ENCODE data around the gene CAMTA1. TPM values are rescaled to one million over a fixed set of nuclear protein-coding genes. Genes with fewer than 3 reads are reported as not detected.

CAMTA1 gene
- total RNA-seq, 1 experiment from 2014 or later: 102 TPM

DNA sequence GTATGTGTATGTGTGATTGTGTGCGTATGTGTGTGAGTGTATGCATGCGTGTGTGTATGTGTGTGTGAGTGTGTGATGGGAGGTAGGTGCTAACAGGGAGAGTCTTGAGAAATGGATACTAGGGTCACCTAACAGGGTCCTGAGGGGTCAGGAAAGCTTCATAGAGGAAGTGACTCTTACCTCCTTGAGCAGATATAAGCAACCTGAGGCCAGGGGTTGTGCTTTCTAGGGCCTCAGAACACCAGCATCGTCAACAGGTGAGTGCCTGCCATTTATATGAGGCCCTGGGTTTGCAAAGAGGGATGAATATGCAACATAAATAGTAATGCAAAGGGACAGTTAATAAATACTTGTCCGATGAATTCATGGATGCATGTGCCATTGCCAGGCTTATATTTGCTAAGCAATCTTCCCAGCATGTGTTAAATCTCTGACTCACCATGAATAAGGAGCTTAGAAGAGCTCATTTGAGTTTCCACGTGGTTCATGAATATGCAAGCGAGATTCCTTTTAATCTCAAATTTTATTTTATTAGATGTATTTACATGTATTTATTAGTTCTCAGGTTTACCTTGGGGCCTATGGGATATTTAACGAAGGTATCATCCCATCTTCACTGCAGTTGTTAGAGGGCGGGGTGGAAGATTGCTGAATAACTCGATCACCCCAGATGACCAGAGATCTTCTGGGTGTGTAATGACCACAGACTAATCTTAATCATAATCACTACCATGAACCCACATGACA, 438.3 kb downstream of the CAMTA1 start:
- in situ Hi-C loops (cut with HindIII; ENCODE audit: low pct_unique_long_range_greater_than_20kb, low sequenced_read_pairs): no loop called here
- peak; percentile 15 for DNase-seq (ENCODE audit: low read depth)

- in situ Hi-C loops (cut with HindIII; ENCODE audit: low pct_unique_long_range_greater_than_20kb, low sequenced_read_pairs): no loop called here
- DNase-seq (ENCODE audit: low read depth): no peak
Observed at GRCh38 chr1:7224081-7224534, 438.9 kb downstream of the CAMTA1 start.

DNA sequence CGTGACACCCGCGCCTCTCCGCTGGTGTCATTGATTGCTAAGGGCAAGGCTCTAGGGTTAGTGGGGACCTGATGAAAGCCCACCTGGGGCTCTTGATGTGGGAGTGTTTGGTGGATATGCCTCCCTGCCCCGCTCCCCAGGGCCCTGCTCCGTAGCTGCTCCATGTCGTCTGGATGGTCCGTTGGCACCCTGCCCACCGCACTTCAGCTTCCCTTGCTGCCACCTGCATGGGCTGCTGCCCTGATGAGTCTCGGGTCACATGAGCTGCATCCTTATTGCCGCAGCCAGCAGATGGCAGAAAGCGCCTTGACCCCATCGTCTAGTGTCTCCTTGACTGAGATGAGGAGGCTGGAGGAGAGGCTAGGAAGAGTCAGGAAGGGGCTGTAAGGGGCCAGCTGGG, 439.4 kb downstream of the CAMTA1 start:
- in situ Hi-C loops (cut with HindIII; ENCODE audit: low pct_unique_long_range_greater_than_20kb, low sequenced_read_pairs): no loop called here
- DNase-seq (ENCODE audit: low read depth): no peak

- in situ Hi-C loops (cut with HindIII; ENCODE audit: low pct_unique_long_range_greater_than_20kb, low sequenced_read_pairs): no loop called here
- DNase-seq (ENCODE audit: low read depth): no peak
Observed at GRCh38 chr1:7225711-7226505, 440.7 kb downstream of the CAMTA1 start.

GRCh38 chr1:7227654-7228053, 442.4 kb downstream of the CAMTA1 start:
- DNase-seq (ENCODE audit: low read depth): no peak
- in situ Hi-C loops (cut with HindIII; ENCODE audit: low pct_unique_long_range_greater_than_20kb, low sequenced_read_pairs): no loop called here

DNA sequence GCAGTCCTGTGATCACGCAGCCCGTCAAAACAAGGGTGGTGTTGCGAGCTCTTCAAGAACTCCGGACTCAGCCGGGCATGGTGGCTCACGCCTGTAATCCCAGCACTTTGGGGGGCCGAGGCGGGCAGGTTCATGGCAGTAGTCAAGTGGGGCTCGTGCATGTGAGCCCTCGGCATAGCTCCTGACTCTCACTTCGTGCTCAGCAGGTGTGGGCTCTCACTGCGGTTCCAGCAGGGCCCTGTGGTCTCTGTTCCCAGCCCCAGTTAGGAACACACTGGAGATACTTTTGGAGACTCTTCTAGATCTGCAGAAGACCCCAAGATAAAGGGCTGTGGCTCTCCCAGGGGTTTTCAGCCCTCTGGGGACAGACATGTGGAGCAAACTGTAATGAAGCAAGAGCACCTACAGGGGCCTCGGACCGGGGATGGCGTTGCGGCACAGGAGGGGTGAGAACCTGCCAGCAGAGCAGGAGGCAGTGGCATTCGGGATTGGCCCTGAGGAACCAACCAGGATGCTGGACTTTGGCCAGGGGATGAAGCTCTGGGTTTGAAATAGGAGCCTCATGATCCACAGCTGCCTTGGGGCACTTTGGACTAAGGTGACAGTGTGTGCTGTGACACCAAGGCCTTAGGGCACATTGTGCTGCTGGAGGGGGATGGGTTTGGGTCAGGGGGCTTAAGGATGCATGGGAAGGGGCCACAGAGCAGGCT, 443.2 kb downstream of the CAMTA1 start:
- in situ Hi-C loops (cut with HindIII; ENCODE audit: low pct_unique_long_range_greater_than_20kb, low sequenced_read_pairs): no loop called here

GRCh38 chr1:7229186-7229585, 443.9 kb downstream of the CAMTA1 start:
- DNase-seq (ENCODE audit: low read depth): no peak
- in situ Hi-C loops (cut with HindIII; ENCODE audit: low pct_unique_long_range_greater_than_20kb, low sequenced_read_pairs): no loop called here

More for the DNA sequence above, 443.2 kb downstream of the CAMTA1 start:
- no peak for DNase-seq (ENCODE audit: low read depth)

- in situ Hi-C loops (cut with HindIII; ENCODE audit: low pct_unique_long_range_greater_than_20kb, low sequenced_read_pairs): no loop called here
- DNase-seq (ENCODE audit: low read depth): no peak
Observed at GRCh38 chr1:7229696-7230631, 444.7 kb downstream of the CAMTA1 start.

DNA sequence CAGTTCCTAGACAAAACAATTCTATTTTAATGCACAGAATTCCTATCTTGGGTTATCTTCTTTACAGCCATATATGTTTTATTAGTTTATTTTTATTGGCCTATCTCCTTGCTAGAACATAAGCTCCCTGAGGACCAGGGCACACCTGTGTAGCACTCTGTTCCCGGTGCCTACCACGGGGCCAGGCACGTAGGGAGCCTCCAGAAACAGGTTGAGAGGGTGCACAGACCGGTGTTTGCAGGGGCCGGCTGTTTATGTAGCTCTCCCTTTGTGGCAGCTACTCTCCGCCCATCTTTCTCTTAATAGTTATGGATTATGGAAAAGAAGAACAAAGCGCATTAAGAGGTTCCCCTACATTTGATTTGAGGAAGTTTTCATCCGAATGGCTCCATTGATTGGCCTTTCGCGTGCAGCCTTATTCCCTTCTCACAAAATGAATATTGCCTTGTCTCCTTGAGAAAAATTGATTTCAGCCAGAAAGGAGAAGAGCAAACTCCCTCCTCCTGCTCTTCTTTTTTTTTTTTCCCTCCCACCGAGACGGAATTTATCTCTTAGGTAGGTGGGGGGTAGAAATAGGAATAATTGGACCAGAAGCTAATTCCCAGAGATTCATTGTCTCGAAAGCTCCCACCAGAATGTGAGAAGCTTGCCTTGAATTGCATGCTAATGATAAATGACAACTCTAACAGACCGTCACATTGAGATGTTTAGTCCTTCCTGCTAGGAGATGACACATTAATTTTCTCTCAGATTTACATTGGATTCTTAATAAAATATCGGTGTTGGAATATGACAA, 447.4 kb downstream of the CAMTA1 start:
- in situ Hi-C loops (cut with HindIII; ENCODE audit: low pct_unique_long_range_greater_than_20kb, low sequenced_read_pairs): no loop called here
- DNase-seq (ENCODE audit: low read depth): no peak

DNA sequence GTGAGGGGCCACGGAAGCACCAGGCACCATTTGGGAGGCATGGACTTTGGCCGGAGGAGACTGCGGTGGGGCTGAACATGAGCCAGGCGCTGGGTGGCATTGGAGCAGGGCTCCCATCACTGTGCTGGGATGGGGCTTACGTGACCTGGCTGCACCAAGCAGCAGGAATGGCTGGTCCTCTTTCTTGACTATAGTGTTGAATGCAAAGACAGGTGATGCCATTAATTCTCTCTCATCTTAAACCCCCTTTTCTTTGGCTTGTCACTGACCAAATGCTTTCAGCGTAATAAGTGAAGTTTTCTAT, 447.9 kb downstream of the CAMTA1 start:
- DNase-seq (ENCODE audit: low read depth): no peak
- in situ Hi-C loops (cut with HindIII; ENCODE audit: low pct_unique_long_range_greater_than_20kb, low sequenced_read_pairs): no loop called here

DNA sequence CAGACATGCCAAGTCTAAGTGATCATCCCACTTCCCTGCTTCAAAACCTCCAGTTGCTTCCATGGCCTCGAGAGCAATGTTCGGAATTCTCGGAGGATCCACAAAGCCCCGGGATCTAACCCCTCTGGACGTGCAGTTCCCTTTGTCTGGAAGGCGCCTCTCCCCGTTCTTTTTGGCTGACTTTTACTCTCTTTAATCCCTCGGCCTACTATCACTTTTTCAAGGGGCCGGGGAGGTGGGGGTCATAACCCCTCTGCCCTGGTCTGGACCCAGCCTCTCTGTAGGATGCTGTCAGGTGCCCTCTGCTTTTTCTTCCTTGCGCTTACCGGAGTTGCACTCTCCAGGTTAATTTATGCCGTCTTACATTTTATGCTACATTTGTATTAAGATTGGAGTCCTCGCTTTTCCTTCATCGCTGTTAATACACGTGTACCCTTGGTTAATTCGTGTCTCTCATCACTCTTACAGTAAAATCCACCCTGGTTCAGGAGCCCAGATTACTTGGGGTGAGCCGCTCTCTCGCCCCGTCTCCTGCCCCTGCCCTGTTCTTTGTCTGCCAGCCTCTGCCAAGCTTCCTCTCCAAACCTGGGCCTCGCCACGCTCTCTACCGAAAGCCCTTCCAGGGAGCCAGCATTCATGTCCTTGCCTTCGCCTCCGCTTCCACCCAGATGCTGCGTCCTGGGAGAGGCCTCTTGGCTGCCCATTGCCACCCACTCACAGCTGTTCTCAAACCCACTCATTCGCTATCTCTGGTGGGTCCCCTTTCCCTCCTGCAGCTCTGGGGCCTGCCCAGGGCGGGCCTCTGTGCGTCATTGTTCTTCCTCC, 448.6 kb downstream of the CAMTA1 start:
- no peak for DNase-seq (ENCODE audit: low read depth)
- in situ Hi-C loops (cut with HindIII; ENCODE audit: low pct_unique_long_range_greater_than_20kb, low sequenced_read_pairs): no loop called here

DNA sequence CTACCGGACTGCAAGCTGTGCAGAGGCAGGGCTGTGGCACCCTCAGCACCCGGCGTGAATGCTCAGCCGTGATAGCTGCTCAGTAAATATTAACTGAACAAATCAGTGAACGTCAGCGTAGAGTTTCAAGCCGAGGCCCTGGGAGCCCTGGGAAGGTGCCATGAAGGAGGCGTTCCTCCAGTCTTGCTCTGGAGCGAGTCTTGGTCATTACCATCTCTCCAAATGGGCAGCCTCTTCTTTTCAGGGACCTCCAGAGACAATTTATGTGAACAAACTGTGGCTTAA, 449.2 kb downstream of the CAMTA1 start:
- in situ Hi-C loops (cut with HindIII; ENCODE audit: low pct_unique_long_range_greater_than_20kb, low sequenced_read_pairs): no loop called here

DNA sequence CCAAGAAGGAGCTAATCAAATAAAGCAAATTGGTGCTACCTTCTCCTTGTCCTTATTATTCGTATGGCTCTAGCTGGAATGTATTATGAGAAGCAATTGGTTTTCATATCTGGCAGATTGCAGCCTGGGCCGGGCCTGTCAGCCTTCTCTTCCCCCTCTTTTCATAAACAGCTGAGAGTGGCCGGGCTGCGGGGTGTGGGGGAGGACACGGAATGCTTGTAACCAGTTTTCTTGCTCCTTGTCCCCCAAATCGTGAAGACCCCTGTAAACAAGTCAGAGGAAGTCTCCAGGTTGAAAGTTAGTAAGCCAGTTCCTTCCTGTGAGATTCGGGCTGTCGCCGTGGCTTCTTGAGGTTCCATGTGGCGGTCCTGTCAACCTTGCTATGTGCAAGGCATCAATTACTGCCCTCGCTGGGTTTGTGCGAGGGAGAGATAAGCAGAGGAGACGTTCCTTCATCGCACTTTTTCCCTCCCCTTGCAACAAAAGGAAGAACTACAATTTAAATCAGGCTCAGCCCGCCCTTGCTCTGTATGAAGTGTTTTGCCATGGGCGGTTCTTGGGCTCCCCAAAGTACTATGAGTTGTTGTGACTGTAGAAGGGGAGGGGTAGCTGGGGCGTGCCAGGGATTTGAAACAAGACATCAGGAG, 450.7 kb downstream of the CAMTA1 start:
- no peak for DNase-seq (ENCODE audit: low read depth)
- in situ Hi-C loops (cut with HindIII; ENCODE audit: low pct_unique_long_range_greater_than_20kb, low sequenced_read_pairs): no loop called here

More for the DNA sequence above, 449.2 kb downstream of the CAMTA1 start:
- DNase-seq (ENCODE audit: low read depth): no peak

DNA sequence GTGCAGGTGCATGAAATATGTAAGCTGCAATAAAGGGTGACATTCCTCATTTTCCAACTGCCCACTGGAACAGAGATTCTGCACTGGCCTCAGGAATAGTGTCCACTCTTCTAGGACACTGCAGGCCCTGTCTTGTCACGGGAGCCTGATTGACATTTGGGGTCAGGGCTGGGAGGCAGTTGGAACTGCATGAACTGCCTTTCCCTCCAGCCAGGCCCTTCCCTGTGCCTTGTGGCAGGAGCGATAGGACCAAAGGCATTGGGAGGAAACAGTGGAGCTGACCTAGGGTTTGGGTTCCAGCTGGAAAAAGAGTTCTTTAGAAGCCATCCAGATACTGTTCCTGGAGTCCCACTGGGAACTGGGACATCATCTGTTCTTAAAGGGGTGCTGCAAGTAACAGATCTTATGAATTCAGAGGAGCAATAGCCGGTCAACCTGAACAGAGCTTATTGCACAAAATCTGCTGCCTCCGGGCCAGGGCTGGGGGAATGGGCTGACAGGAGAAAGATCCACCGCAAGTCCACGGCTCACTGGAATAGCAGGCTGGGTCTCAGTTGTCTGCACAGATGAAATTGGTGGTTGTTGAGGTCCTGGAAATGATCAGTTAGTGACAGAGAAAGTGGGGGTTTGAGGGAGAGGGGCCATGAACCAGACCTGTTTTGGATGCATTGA, 451.7 kb downstream of the CAMTA1 start:
- in situ Hi-C loops (cut with HindIII; ENCODE audit: low pct_unique_long_range_greater_than_20kb, low sequenced_read_pairs): no loop called here

DNA sequence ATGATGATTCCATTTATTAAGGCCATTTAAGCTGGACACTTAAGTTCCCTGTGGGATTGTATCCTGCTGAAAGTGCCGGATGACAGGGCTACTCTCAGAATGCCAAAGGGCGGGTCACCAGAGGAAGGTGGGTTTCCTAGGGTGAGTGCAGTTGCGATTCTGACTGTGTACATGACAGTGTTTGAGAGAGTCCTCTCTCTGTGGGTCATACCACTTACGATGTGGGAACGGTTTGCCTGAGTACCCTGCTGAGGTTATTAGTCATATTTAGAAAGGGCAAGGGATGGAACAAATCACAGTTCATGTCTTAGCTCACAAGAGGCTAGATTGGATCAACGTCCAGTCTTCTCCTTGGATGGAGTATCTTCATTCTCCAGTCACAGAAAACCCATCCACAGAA, 461.9 kb downstream of the CAMTA1 start:
- in situ Hi-C loops (cut with HindIII; ENCODE audit: low pct_unique_long_range_greater_than_20kb, low sequenced_read_pairs): no loop called here
- no peak for DNase-seq (ENCODE audit: low read depth)

More for the DNA sequence above, 451.7 kb downstream of the CAMTA1 start:
- DNase-seq (ENCODE audit: low read depth): no peak

Measured in Caki2 (cell line).